Measurements from ENCODE around the gene FES. TPM values are rescaled to one million over a fixed set of nuclear protein-coding genes. Genes with fewer than 3 reads are reported as not detected.
A peak's percentile ranks its signal among the peaks of the same experiment; 100 is the strongest.

Gene FES
- total RNA-seq, 1 experiment from 2014 or later: 6.7 TPM

DNA sequence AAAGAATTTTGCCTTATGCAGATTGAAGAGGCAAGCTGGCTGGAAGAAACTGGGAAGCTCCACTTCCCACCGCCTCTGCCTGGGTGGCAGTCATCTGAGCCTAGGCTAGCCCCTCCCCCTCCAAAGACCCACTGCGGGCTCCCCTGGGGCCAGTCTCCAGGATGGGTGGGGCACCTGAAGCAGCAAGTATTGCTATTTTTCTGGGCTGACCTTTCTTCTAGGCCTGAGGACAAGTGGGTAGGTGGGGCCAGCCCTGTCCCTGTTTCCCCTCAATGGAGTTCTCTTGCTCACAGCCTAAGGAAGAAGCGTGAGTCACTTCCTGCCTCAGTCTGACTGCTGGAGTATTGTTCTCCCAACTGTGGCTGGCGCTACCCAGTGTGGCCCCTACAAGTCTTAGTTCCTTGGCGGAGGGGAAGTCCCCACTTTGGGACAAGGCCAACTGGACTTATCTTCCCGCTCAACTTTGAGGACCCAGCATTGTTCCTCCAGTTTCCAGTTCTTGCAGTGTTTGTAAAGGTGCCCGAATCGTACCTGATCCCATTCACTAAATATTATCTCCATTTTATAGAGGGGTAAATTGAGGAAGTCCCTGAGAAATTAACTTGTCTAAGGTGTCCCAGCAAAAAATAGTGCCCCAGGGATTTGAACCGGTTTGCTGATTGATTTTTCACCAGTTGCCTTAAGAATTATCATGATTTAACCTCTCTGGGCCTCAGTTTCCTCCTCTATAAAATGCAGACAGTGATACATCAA, 14.5 kb upstream of the FES start:
- Histone ChIP-seq H3K18ac (ENCODE audit: insufficient read length, low read depth, low read length) (no peak overlapping the region), H3K27ac (ENCODE audit: insufficient read length, low read depth, low read length) (no peak overlapping the region), H3K9ac (ENCODE audit: extremely low read depth, insufficient read length, low read length) (no peak overlapping the region), H2AK5ac (ENCODE audit: insufficient read length, low read length) (no peak overlapping the region), H3K27me3 (ENCODE audit: insufficient read depth, low read length) (no peaks in the 10 kb centered on the region), H4K5ac (ENCODE audit: insufficient read length, low read depth, low read length) (no peak overlapping the region), H2BK15ac (ENCODE audit: low read depth, low read length) (no peak overlapping the region), H3K4me2 (ENCODE audit: insufficient read depth, insufficient read length, low read length) (no peak overlapping the region), H2BK120ac (ENCODE audit: low read depth, low read length, poor library complexity, severe bottlenecking) (no peak overlapping the region), H3K14ac (ENCODE audit: insufficient read depth, low read length) (0 out of 2 replicates have a peak overlapping the region, but pooled peaks have one; percentile 5), H4K91ac (ENCODE audit: insufficient read length, low read depth, low read length) (no peak overlapping the region), H3T11ph (ENCODE audit: low read length) (no peak overlapping the region), H3K4ac (ENCODE audit: low read depth, low read length) (no peak overlapping the region), H2BK5ac (ENCODE audit: insufficient read length, low read length) (no peak overlapping the region), H3K56ac (ENCODE audit: insufficient read length, low read depth, low read length) (no peak overlapping the region), H2BK12ac (ENCODE audit: insufficient read length, low read depth, low read length) (no peak overlapping the region), H4K20me1 (ENCODE audit: control insufficient read depth, insufficient read depth, insufficient read length) (no peaks in the 10 kb centered on the region), H2BK20ac (ENCODE audit: low read depth, low read length, poor library complexity, severe bottlenecking) (no peak overlapping the region), H4K8ac (replicated peaks; ENCODE audit: insufficient read length, low read depth, low read length) (no peak overlapping the region), H3K79me2 (ENCODE audit: insufficient read depth, low read length) (no peaks in the 10 kb centered on the region), H2AFZ (ENCODE audit: low read length) (no peak overlapping the region), H3K23ac (ENCODE audit: insufficient read length, low read depth, low read length) (no peak overlapping the region), H3K4me1 (ENCODE audit: insufficient read depth, low read length) (peaks cover 6% of the 10 kb centered on the region; the same call in 1 of the 2 replicates), H3K79me1 (ENCODE audit: insufficient read depth, low read depth, low read length, poor library complexity, severe bottlenecking) (peaks cover 2% of the 10 kb centered on the region), H3K23me2 (ENCODE audit: insufficient read length, low read depth, low read length, poor library complexity, severe bottlenecking) (peaks cover 8% of the 10 kb centered on the region), H3K9me3 (ENCODE audit: control insufficient read depth, low read depth, low read length) (no peaks in the 10 kb centered on the region)
- TF ChIP-seq, protein P1, sequence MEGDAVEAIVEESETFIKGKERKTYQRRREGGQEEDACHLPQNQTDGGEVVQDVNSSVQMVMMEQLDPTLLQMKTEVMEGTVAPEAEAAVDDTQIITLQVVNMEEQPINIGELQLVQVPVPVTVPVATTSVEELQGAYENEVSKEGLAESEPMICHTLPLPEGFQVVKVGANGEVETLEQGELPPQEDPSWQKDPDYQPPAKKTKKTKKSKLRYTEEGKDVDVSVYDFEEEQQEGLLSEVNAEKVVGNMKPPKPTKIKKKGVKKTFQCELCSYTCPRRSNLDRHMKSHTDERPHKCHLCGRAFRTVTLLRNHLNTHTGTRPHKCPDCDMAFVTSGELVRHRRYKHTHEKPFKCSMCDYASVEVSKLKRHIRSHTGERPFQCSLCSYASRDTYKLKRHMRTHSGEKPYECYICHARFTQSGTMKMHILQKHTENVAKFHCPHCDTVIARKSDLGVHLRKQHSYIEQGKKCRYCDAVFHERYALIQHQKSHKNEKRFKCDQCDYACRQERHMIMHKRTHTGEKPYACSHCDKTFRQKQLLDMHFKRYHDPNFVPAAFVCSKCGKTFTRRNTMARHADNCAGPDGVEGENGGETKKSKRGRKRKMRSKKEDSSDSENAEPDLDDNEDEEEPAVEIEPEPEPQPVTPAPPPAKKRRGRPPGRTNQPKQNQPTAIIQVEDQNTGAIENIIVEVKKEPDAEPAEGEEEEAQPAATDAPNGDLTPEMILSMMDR (conservative IDR thresholded peaks at IDR 0.05): no peak
- peaks cover 58 to 61% of the 10 kb centered on the region in 2 experiments for H3K4me1 Mint-ChIP-seq
- no peaks in the 10 kb centered on the region; a peak in 1 of 7 replicates for H3K36me3 Mint-ChIP-seq (ENCODE audit: insufficient read depth in 1 of 3, low read depth in 3 of 3)
- peak; percentile 84 for DNase-seq
- no peaks in the 10 kb centered on the region for H3K27me3 Mint-ChIP-seq (ENCODE audit: low read depth)
- peak overlapping the region; percentile 71 to 87; a peak in 4 of 5 replicates for H3K4me3 Mint-ChIP-seq
- WGBS (ENCODE audit: extremely low coverage, insufficient read length, low lambda C conversion rate): no CpG with 5 or more reads among the region's 9 CpGs
- peak overlapping the region in 2 of 3 experiments; percentile 44 to 87; a peak in 3 of 7 replicates for H3K27ac Mint-ChIP-seq
- H3K9me3 Mint-ChIP-seq: peaks cover 0 to 2% of the 10 kb centered on the region in 2 experiments; a peak in 2 of 5 replicates

Measured in H9 (cell line).